GM18517 (cell line): ENCODE data around the gene IRS1.

Experiments used
- ATAC-seq: cut with Tn5 transposase; IDR thresholded peaks from one replicate; pipeline ENCODE4 v1.9.1; 2021; ENCODE audit warnings: mild to moderate bottlenecking, moderate library complexity; ENCODE audit not compliant: unreplicated experiment

Gene IRS1

GRCh38 chr2:226828191-226828590, 28.6 kb upstream of the IRS1 start:
- no peak for ATAC-seq

GRCh38 chr2:226825056-226825455, 25.4 kb upstream of the IRS1 start:
- ATAC-seq = no peak

- no peak for ATAC-seq
Observed at GRCh38 chr2:226818930-226819329, 19.3 kb upstream of the IRS1 start.

DNA sequence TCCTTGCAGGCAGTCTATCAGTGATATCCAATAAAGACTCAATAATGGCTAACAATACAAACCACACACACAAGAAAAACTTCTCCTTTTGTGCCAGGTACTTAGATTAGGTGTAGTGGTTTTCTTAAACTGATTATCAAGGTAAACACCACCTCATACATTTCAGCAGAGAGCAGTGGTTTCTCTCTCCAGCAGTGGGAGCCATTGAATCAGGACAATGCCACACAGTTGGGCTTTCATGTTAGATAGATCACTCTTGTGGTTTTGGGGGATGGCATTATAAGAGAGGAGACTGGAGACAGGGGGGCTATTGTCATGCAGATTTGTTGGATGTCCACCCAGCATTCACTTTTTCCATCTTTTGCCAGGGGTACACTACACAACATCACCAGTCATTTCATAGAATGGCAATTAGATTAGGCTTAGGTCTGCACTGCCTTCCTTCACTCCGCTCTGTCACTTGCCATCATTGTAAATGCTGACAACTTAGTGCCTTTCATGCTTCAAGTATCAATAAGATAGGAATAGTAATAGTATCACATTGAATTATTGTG, 13.6 kb upstream of the IRS1 start:
- ATAC-seq = peak; percentile 54

DNA sequence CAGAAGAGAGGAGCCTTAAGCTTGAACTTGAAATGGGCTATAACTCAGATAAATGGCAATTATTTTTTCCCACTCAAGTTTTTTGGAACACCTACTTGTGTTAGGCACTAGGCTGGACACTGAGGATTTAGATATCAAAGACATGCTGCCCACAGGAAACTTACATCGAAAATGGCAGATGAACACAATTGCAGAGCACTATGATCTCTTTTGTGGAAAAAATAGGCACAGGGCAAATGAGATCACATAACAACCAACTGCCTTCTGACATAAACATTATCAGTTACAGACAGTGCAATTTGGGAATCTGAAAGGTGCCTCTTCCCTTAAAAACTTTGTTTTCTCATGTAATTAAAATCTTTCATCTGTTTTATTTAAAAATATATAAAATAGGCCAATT, 3.8 kb upstream of the IRS1 start:
- no peak for ATAC-seq

GRCh38 chr2:226802573-226802972, 3.0 kb upstream of the IRS1 start:
- ATAC-seq = no peak

DNA sequence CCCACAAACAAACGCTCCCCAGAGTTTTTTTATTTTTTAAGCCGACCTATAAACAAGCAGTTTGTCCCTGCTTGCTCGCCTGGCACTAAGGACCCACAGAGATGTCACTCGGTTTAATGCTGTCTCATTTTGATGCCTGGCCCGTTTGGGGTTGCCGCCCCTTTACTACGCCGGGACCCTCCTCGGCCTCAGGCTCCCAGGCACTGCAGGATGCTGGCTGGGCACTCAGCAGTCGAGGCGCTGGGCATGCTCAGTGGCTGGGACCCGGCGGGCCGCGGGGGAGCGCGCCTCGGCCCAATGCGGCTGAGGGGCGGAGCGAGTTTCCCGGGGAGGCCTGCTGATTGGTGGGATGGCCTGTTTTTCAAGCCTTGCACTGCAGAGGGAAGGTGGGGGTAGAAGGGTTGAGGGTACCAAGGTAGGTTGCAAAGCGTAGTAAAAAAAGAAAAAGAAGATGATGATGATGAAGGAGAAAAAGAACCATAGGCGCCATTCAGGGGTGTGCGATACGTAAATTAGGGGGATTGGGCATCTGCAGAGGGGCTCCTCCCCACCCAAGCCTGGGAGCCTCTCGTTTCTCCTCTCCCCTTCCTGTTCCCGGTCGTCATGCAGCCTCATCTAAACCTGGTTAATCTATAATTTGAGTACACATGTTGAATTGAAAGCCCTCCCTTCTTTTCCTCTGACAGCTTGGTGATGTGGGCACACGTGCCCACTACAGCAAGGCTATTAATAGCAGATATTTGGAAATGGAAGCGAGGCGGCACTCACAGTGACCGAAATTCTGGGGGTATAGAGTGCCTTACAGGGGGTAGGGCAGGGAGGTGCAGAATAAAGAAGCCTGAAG, 1.5 kb upstream of the IRS1 start:
- peak; percentile 82 for ATAC-seq

- ATAC-seq = no peak
Observed at GRCh38 chr2:226799976-226800940, 638 bp upstream of the IRS1 start.

- peak; percentile 30 for ATAC-seq
Observed at GRCh38 chr2:226798422-226799210, 1.0 kb downstream of the IRS1 start.

DNA sequence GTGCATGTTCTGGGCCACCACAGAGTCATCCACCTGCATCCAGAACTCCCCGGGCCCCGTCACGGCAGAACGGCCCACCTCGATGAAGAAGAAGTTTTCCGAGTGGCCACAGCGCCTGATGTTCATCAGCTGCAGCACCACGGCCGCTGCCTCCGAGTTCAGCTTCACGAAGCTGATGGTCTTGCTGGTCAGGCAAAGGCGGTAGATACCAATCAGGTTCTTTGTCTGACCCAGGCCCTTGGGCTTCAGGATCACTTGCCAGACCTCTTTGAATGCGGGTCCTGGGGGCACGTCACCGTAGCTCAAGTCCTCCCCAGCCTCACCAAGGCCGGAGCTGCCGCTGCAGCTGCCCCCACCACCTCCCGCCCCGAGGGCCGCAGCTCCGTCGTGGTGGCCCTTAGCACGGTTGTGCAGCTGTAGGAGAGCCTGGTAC, 1.6 kb downstream of the IRS1 start:
- ATAC-seq = no peak

GRCh38 chr2:226797289-226797988, 2.2 kb downstream of the IRS1 start:
- ATAC-seq = no peak

DNA sequence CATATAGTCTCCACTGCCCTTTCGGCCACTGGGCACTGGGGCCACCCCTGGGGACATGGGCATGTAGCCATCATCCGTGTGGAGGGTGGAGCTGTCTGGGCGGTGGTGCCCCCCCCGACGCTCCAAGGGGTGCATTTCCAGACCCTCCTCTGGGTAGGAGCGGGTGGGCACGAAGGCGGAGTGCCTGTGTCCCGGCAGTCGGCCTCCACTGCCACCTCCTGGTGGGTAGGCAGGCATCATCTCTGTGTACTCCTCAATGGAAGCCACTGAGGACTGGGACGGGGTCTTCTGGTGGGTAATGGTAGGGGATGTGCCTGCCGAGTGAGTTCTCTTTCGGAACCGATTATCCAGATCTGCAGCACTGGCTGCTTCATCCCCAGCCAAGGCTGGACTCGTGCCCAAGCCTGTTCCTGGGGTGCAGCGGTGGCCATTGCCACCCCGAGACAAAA, 2.8 kb downstream of the IRS1 start:
- no peak for ATAC-seq

DNA sequence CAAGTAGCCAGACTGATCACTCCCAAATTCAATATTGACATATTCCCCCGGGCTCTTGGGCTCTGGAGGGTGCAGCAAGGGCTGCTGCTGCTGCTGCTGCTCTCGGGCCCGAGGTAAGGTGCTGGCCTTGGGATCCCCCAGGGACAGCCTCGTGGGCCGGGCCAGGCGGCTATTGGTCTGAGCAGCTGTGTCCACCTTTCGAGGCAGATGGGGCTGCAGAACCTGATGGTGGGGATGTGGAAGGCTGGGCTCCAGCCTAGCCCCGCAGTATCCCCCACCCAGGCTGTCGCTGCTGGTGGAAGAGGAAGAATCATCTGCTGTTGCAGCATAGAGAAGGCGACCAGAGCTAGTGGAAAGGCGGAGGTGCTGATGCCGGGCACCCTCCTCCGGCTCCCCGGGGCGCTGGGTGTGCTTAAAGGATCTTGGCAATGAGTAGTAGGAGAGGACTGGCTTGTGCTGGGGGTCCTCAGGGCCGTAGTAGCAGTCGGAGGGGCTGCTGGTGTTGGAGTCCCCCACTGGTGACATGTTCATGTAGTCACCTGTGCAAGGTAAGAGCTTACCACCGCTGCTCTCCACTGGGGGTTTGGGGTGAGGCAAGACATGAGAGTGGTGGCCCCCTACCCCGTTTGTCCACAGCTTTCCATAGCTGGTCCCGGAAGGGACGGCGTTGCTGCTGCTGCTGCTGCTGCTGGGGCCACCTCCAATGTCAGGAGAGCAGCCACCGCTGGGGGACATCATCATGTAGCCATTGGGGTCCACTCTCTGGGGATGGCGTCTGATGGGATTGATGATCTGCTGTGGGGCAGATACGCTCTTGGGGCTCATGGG, 3.4 kb downstream of the IRS1 start:
- ATAC-seq = no peak

GRCh38 chr2:226795281-226796011, 4.2 kb downstream of the IRS1 start:
- ATAC-seq = no peak

GRCh38 chr2:226794751-226795171, 4.9 kb downstream of the IRS1 start:
- ATAC-seq = no peak

DNA sequence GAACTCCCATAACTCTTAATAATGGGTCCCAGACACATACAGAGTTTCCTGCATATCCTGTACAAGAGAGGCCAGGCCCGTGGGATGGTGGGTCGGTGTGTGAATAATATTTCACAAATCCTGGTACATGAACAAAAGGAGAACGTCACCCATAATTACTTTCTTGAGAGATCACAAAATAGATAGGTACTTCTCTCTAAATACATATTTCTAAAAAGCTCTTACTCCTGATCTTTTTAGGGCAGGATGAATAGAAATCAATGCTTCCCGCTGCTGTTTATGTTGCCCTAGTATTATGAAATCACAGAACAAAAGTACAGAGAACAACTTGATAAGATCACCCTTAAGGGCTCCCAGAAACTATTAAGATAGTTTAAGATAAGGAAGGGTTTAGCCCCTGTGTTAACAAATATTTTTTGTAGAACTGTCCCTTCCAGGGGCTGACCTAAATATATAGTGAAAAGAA, 5.4 kb downstream of the IRS1 start:
- no peak for ATAC-seq

GRCh38 chr2:226793646-226794045, 6.0 kb downstream of the IRS1 start:
- ATAC-seq = no peak

- ATAC-seq = no peak
Observed at GRCh38 chr2:226792155-226792881, 7.3 kb downstream of the IRS1 start.
